ENCODE data around the gene NGEF. TPM values are rescaled to one million over a fixed set of nuclear protein-coding genes. Genes with fewer than 3 reads are reported as not detected.

The NGEF gene
- total RNA-seq, 1 donor from 2014 or later = 0.16 TPM

- Histone ChIP-seq H3K9me3 (ENCODE audit: insufficient read depth, low read depth, low read length) (no peaks in the 10 kb centered on the region), H4K20me1 (ENCODE audit: insufficient read depth, low read length) (no peaks in the 10 kb centered on the region), H3K4me3 (ENCODE audit: insufficient read depth, low read depth, low read length) (no peak overlapping the region), H2AFZ (ENCODE audit: low read depth, low read length) (no peak overlapping the region), H3K9ac (ENCODE audit: low read length) (no peak overlapping the region), H3K27me3 (ENCODE audit: insufficient read depth, low read length) (peaks cover 39% of the 10 kb centered on the region), H3K4me2 (ENCODE audit: low read length) (peak overlapping the region; percentile 64), H3K4me1 (ENCODE audit: insufficient read depth, low read length) (no peaks in the 10 kb centered on the region), H3K79me2 (ENCODE audit: insufficient read depth, low read length) (no peaks in the 10 kb centered on the region), H3K27ac (ENCODE audit: low read depth, low read length) (no peak overlapping the region), H3K36me3 (ENCODE audit: insufficient read depth, low read length) (no peaks in the 10 kb centered on the region)
- FAIRE-seq = no peak
- peaks cover 18% of the 10 kb centered on the region for H3K9me3 Mint-ChIP-seq (ENCODE audit: unreplicated experiment)
- H3K27me3 Mint-ChIP-seq (ENCODE audit: low read depth, unreplicated experiment) = peaks cover 49% of the 10 kb centered on the region
- H3K4me1 Mint-ChIP-seq (ENCODE audit: low read depth, unreplicated experiment) = no peaks in the 10 kb centered on the region
- peaks cover 1% of the 10 kb centered on the region for H3K36me3 Mint-ChIP-seq (ENCODE audit: low read depth, unreplicated experiment)
- DNase-seq (ENCODE audit: low read depth) = no peak
- no peak overlapping the region for H3K27ac Mint-ChIP-seq (ENCODE audit: unreplicated experiment)
- no peak overlapping the region for H3K4me3 Mint-ChIP-seq (ENCODE audit: unreplicated experiment)
- TF ChIP-seq, protein P1, sequence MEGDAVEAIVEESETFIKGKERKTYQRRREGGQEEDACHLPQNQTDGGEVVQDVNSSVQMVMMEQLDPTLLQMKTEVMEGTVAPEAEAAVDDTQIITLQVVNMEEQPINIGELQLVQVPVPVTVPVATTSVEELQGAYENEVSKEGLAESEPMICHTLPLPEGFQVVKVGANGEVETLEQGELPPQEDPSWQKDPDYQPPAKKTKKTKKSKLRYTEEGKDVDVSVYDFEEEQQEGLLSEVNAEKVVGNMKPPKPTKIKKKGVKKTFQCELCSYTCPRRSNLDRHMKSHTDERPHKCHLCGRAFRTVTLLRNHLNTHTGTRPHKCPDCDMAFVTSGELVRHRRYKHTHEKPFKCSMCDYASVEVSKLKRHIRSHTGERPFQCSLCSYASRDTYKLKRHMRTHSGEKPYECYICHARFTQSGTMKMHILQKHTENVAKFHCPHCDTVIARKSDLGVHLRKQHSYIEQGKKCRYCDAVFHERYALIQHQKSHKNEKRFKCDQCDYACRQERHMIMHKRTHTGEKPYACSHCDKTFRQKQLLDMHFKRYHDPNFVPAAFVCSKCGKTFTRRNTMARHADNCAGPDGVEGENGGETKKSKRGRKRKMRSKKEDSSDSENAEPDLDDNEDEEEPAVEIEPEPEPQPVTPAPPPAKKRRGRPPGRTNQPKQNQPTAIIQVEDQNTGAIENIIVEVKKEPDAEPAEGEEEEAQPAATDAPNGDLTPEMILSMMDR (IDR thresholded peaks at IDR 0.05; ENCODE audit: insufficient read depth, low read depth, low read length) = no peak
- TF ChIP-seq EZH2 (IDR thresholded peaks at IDR 0.05; ENCODE audit: insufficient read depth, low read length) = no peak
These were observed 85.1 kb downstream of the NGEF start for GRCh38 chr2:232927793-232928550.

DNA sequence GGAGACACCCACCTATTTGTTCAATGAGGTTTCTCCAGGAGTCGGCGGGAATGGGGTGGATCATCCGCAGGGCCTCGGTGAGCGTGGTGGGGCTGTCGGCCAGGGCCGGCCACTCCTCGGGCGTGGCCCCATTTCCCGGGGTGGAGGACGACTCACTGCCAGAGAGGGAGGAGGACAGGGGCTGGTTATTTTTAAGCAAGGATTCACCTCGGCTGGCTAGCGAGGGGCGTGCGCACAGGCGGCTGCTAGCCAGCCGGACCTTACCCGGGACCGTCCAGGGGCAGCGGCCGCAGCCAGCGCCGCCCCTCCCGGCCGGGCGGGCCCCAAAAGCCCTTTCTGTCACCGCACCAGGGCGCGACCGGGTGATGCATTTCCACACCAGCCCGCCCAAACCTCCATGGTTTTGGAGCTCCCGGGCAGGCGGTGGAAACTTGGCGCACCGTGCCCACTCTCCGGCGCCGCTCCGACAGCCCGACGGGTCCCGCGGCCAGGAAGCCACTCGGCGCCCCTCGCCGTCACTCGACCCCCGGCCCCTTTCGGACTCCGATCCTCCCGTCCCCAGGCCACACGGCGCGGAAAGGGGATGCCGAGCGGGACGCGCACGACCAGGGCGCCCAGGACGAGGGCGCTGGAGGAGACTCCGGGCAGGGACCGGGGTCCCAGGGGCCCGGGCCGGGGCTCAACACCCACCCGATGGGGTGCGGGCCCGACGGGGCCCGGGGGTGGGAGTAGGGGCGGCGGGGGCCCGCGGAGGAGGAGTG lies 85.8 kb downstream of the NGEF start:
- no peak for DNase-seq (ENCODE audit: low read depth)
- no peaks in the 10 kb centered on the region for H4K20me1 ChIP-seq (ENCODE audit: insufficient read depth, low read length)
- H3K4me1 ChIP-seq (ENCODE audit: insufficient read depth, low read length) = no peaks in the 10 kb centered on the region
- no peak overlapping the region for H2AFZ ChIP-seq (ENCODE audit: low read depth, low read length)
- H3K9ac ChIP-seq (ENCODE audit: low read length) = no peak overlapping the region
- Mint-ChIP-seq H3K27me3 (ENCODE audit: low read depth, unreplicated experiment) (peaks cover 55% of the 10 kb centered on the region), H3K4me3 (ENCODE audit: unreplicated experiment) (peak overlapping the region; percentile 72), H3K36me3 (ENCODE audit: low read depth, unreplicated experiment) (peaks cover 1% of the 10 kb centered on the region), H3K4me1 (ENCODE audit: low read depth, unreplicated experiment) (no peaks in the 10 kb centered on the region), H3K27ac (ENCODE audit: unreplicated experiment) (no peak overlapping the region), H3K9me3 (ENCODE audit: unreplicated experiment) (peaks cover 16% of the 10 kb centered on the region)
- H3K9me3 ChIP-seq (ENCODE audit: insufficient read depth, low read depth, low read length) = no peaks in the 10 kb centered on the region
- peak; percentile 89 for TF ChIP-seq EZH2 (IDR thresholded peaks at IDR 0.05; ENCODE audit: insufficient read depth, low read length)
- TF ChIP-seq, protein P1 (IDR thresholded peaks at IDR 0.05; ENCODE audit: insufficient read depth, low read depth, low read length) = no peak
- peaks cover 39% of the 10 kb centered on the region for H3K27me3 ChIP-seq (ENCODE audit: insufficient read depth, low read length)
- no peak for FAIRE-seq
- no peaks in the 10 kb centered on the region for H3K36me3 ChIP-seq (ENCODE audit: insufficient read depth, low read length)
- H3K4me3 ChIP-seq (ENCODE audit: insufficient read depth, low read depth, low read length) = no peak overlapping the region
- H3K4me2 ChIP-seq (ENCODE audit: low read length) = peak overlapping the region; percentile 64
- no peak overlapping the region for H3K27ac ChIP-seq (ENCODE audit: low read depth, low read length)
- no peaks in the 10 kb centered on the region for H3K79me2 ChIP-seq (ENCODE audit: insufficient read depth, low read length)
